Esophagus squamous epithelium (tissue), 4 donors: ENCODE measurements around the gene CHST6.

ENCODE experiments used
- CTCF ChIP-seq, 6 experiments: fragments of 450-650 bp in 4 of 6; fragments of 200-600 bp in 2 of 6; sonication (generic) in 2 of 6; IDR thresholded peaks; one replicate each; pipeline ENCODE4 v1.5.1; 2016 to 2019; ENCODE audit warnings: antibody characterized with exemption in 6 of 6, mild to moderate bottlenecking in 4 of 6, moderate library complexity in 4 of 6
- POLR2A ChIP-seq, 4 donors: fragments of 450-650 bp; IDR thresholded peaks; one replicate each; pipeline ENCODE4 v1.6.1; 2017; ENCODE audit warnings: antibody characterized with exemption in 4 of 4, mild to moderate bottlenecking in 4 of 4, moderate library complexity in 3 of 4

DNA sequence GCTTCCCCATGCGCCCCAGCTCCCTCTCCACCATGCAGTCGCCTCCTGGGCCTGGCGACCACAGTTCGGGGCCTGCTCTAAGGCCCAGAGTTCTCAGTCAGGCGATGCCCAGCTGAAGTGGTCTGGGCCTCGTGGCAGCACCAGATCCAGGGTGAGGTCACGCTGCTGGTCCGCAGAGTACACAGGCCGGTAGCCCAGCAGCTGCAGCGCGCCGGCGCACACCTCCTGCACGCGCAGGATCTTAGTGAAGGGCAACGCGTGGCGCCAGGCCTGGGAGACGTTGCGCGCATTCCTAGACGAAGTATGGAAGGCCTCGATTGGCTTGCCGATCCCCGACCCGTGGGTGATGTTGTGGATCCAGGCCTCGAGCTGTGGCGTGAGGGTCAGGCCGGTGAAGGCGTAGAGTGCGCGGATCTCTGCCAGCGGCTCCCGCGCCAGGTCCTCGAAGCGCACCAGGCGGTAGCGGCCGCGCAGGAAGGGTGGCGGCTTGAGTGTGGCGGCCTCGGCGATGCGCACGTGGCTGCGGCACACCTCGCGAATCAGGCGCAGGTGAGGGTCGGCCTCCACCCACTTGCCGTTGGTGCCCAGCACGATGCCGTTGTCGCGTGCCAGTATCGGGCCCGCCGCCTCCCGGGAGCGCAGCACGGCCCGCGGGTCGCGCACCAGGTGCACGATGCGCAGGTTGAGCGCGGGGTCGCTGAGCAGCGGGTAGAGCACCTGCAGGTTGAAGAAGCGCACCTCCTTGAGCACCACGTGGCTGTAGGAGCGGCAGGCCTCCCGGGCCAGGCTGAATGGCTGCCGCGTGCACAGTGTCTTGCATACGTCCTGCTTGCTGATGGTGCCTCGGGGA lies 34.0 kb upstream of the CHST6 start:
- no peak for TF ChIP-seq POLR2A (IDR thresholded peaks at IDR 0.05)
- no peak for TF ChIP-seq CTCF (IDR thresholded peaks at IDR 0.05)
